Panc1 (cell line): ENCODE data around the gene TERB2.
"Not testable (repeated sequence)": the region's sequence is repeated elsewhere in the genome, so short reads cannot be mapped to it uniquely, and the experiment has no call there.

Source experiments
- POLR2AphosphoS5 ChIP-seq: IDR thresholded peaks from 2 replicates; pipeline ENCODE4 v1.6.1; 2012; ENCODE audit warnings: mild to moderate bottlenecking, low read depth, low read length, moderate library complexity
- SIN3A ChIP-seq: IDR thresholded peaks from 2 replicates; pipeline ENCODE4 v1.6.1; 2012; ENCODE audit warnings: low read depth, mild to moderate bottlenecking, low read length, moderate library complexity, borderline replicate concordance; ENCODE audit not compliant: insufficient read depth
- TF ChIP-seq, protein P1 (sequence below): fragments of 450-650 bp; IDR thresholded peaks from 2 replicates; pipeline ENCODE4 v1.5.1; 2017; ENCODE audit warnings: mild to moderate bottlenecking
- TF ChIP-seq, protein P2 (sequence below), 2 experiments: IDR thresholded peaks; 2 replicates each; pipeline ENCODE4 v1.6.1; 2011 to 2012; ENCODE audit warnings: low read depth in 2 of 2, control low read depth in 1 of 2, low read length in 1 of 2, mild to moderate bottlenecking in 1 of 2, moderate library complexity in 1 of 2; ENCODE audit not compliant: insufficient read depth in 1 of 2

DNA sequence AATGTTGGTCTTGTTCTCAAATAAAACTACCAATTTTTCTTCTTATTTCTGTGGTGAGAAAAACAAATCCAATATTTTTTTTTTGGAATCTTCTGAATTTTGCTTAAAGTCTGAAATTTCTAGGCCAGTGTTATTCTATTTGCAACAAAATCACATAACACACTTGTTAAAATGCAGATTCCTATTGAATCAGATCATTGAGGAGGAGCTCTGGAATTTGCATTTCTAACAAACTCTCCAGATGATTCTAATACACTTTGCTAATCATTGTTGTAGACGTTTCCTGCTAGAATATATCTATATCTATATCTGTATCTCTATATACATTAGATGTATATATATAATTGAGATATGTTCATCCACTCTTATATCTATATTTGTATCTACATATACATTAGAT, 27.8 kb upstream of the TERB2 start:
- TF ChIP-seq, protein P1, sequence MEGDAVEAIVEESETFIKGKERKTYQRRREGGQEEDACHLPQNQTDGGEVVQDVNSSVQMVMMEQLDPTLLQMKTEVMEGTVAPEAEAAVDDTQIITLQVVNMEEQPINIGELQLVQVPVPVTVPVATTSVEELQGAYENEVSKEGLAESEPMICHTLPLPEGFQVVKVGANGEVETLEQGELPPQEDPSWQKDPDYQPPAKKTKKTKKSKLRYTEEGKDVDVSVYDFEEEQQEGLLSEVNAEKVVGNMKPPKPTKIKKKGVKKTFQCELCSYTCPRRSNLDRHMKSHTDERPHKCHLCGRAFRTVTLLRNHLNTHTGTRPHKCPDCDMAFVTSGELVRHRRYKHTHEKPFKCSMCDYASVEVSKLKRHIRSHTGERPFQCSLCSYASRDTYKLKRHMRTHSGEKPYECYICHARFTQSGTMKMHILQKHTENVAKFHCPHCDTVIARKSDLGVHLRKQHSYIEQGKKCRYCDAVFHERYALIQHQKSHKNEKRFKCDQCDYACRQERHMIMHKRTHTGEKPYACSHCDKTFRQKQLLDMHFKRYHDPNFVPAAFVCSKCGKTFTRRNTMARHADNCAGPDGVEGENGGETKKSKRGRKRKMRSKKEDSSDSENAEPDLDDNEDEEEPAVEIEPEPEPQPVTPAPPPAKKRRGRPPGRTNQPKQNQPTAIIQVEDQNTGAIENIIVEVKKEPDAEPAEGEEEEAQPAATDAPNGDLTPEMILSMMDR: not testable (repeated sequence)
- TF ChIP-seq POLR2AphosphoS5, SIN3A: not testable (repeated sequence)
- TF ChIP-seq, protein P2, sequence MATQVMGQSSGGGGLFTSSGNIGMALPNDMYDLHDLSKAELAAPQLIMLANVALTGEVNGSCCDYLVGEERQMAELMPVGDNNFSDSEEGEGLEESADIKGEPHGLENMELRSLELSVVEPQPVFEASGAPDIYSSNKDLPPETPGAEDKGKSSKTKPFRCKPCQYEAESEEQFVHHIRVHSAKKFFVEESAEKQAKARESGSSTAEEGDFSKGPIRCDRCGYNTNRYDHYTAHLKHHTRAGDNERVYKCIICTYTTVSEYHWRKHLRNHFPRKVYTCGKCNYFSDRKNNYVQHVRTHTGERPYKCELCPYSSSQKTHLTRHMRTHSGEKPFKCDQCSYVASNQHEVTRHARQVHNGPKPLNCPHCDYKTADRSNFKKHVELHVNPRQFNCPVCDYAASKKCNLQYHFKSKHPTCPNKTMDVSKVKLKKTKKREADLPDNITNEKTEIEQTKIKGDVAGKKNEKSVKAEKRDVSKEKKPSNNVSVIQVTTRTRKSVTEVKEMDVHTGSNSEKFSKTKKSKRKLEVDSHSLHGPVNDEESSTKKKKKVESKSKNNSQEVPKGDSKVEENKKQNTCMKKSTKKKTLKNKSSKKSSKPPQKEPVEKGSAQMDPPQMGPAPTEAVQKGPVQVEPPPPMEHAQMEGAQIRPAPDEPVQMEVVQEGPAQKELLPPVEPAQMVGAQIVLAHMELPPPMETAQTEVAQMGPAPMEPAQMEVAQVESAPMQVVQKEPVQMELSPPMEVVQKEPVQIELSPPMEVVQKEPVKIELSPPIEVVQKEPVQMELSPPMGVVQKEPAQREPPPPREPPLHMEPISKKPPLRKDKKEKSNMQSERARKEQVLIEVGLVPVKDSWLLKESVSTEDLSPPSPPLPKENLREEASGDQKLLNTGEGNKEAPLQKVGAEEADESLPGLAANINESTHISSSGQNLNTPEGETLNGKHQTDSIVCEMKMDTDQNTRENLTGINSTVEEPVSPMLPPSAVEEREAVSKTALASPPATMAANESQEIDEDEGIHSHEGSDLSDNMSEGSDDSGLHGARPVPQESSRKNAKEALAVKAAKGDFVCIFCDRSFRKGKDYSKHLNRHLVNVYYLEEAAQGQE (IDR thresholded peaks at IDR 0.05; ENCODE audit: insufficient read depth in 1 of 2, low read depth in 2 of 2, low read length in 1 of 2): not testable (repeated sequence)
